Breast epithelium (tissue), 3 donors: ENCODE measurements around the gene EIF2D.

Source experiments
- POLR2A ChIP-seq: fragments of 450-650 bp; IDR thresholded peaks from one replicate; pipeline ENCODE4 v1.6.1; 2016; ENCODE audit warnings: antibody characterized with exemption, mild to moderate bottlenecking, moderate library complexity
- POLR2AphosphoS5 ChIP-seq, 3 donors: sonication (generic); formaldehyde crosslinking; IDR thresholded peaks; one replicate each; pipeline ENCODE4 v1.6.1; 2017; ENCODE audit warnings: antibody characterized with exemption in 3 of 3
- TF ChIP-seq, protein P1 (sequence below), 3 donors: fragments of 450-650 bp; IDR thresholded peaks; one replicate each; pipeline ENCODE4 v1.5.1; 2016 to 2017; ENCODE audit warnings: antibody characterized with exemption in 3 of 3, mild to moderate bottlenecking in 3 of 3, moderate library complexity in 3 of 3

DNA sequence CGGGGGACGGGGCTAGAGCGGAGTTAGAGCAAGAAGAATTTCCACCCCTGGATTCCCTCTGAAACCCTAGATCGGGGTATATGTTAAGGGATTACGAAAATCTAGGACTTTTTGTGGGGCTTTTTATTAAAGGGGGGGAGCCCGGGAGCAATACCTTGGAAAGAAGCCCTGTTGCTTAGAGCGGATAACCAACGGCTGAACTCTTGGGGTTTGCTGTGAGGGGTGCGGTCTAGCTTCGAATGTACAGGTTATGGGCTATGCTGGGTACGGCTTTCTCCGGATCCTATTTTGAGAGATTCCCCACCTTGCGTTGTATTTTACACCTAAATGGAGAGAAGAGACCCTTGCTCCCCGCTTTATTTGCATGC, 23.7 kb upstream of the EIF2D start:
- TF ChIP-seq, protein P1, sequence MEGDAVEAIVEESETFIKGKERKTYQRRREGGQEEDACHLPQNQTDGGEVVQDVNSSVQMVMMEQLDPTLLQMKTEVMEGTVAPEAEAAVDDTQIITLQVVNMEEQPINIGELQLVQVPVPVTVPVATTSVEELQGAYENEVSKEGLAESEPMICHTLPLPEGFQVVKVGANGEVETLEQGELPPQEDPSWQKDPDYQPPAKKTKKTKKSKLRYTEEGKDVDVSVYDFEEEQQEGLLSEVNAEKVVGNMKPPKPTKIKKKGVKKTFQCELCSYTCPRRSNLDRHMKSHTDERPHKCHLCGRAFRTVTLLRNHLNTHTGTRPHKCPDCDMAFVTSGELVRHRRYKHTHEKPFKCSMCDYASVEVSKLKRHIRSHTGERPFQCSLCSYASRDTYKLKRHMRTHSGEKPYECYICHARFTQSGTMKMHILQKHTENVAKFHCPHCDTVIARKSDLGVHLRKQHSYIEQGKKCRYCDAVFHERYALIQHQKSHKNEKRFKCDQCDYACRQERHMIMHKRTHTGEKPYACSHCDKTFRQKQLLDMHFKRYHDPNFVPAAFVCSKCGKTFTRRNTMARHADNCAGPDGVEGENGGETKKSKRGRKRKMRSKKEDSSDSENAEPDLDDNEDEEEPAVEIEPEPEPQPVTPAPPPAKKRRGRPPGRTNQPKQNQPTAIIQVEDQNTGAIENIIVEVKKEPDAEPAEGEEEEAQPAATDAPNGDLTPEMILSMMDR (IDR thresholded peaks at IDR 0.05), result no peak
- TF ChIP-seq POLR2AphosphoS5 (IDR thresholded peaks at IDR 0.05) (no peak), POLR2A (no peak)
